ENCODE data around the gene HIGD1B.
"Not testable (repeated sequence)": the region's sequence is repeated elsewhere in the genome, so short reads cannot be mapped to it uniquely, and the experiment has no call there.

Gene HIGD1B

GRCh38 chr17:44847586-44847985 is at the start of gene HIGD1B:
HIGD1B (plus strand) TSS chr17:44847883; CDS start chr17:44848153, 270 bp downstream.
- DNase-seq, result no peak

GRCh38 chr17:44798356-44798755 is 49.3 kb upstream of the HIGD1B start:
- no peak for DNase-seq

GRCh38 chr17:44801880-44802279 is 45.8 kb upstream of the HIGD1B start:
- DNase-seq, result no peak

GRCh38 chr17:44804302-44805089 is 43.2 kb upstream of the HIGD1B start:
- no peak for DNase-seq

- no peak for DNase-seq
These were observed 40.4 kb upstream of the HIGD1B start for GRCh38 chr17:44807093-44807816.

- DNase-seq, result no peak
These were observed 39.9 kb upstream of the HIGD1B start for GRCh38 chr17:44807817-44808155.

GRCh38 chr17:44808156-44808555 is 39.5 kb upstream of the HIGD1B start:
- no peak for DNase-seq

GRCh38 chr17:44808656-44809388 is 38.9 kb upstream of the HIGD1B start:
- not testable (repeated sequence) for DNase-seq

- no peak for DNase-seq
These were observed 35.4 kb upstream of the HIGD1B start for GRCh38 chr17:44812263-44812662.

GRCh38 chr17:44818508-44818907 is 29.2 kb upstream of the HIGD1B start:
- DNase-seq, result not testable (repeated sequence)

GRCh38 chr17:44820631-44821212 is 27.0 kb upstream of the HIGD1B start:
- DNase-seq, result no peak

GRCh38 chr17:44825236-44825635 is 22.4 kb upstream of the HIGD1B start:
- DNase-seq, result not testable (repeated sequence)

GRCh38 chr17:44826123-44826790 is 21.4 kb upstream of the HIGD1B start:
- no peak for DNase-seq

GRCh38 chr17:44827863-44828262 is 19.8 kb upstream of the HIGD1B start:
- no peak for DNase-seq

- DNase-seq, result no peak
These were observed 18.7 kb upstream of the HIGD1B start for GRCh38 chr17:44828919-44829522.

GRCh38 chr17:44829523-44830358 is 17.9 kb upstream of the HIGD1B start, which contains the start of gene GJC1:
GJC1 (minus strand) TSS chr17:44830287; CDS start chr17:44805817, 24,470 bp downstream.
- no peak for DNase-seq

- no peak for DNase-seq
These were observed 17.1 kb upstream of the HIGD1B start for GRCh38 chr17:44830359-44831288.

GRCh38 chr17:44831371-44831770 is 16.3 kb upstream of the HIGD1B start:
- no peak for DNase-seq

- DNase-seq, result no peak
These were observed 14.9 kb upstream of the HIGD1B start for GRCh38 chr17:44832805-44833204.

- DNase-seq, result no peak
These were observed 10.5 kb upstream of the HIGD1B start for GRCh38 chr17:44837196-44837595.

Data from midbrain (tissue), 1 donor.